Activated T-cell treated with anti-CD3 and anti-CD28 coated beads, Interleukin-2, amount 50 U/mL, for 48 hours (primary cell): Measurements from ENCODE around the gene MYBL2.
A peak's percentile ranks its signal among the peaks of the same experiment; 100 is the strongest.

Source experiments
- DNase-seq, 2 experiments: peaks; one replicate each; pipeline ENCODE4 v3.0.0-alpha.2; 2020

Gene MYBL2

DNA sequence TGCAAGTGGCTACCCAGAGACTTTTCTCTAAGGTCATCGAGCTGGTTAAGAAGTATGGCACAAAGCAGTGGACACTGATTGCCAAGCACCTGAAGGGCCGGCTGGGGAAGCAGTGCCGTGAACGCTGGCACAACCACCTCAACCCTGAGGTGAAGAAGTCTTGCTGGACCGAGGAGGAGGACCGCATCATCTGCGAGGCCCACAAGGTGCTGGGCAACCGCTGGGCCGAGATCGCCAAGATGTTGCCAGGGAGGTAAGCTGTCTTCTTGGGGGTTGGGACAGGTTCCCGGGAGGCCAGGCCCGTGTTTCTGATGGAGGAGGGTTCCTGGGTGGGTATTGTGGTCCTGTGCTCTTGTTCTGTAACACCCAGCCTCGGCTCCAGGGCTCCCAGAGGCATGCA is 19.9 kb downstream of the MYBL2 start:
- no peak for DNase-seq

DNA sequence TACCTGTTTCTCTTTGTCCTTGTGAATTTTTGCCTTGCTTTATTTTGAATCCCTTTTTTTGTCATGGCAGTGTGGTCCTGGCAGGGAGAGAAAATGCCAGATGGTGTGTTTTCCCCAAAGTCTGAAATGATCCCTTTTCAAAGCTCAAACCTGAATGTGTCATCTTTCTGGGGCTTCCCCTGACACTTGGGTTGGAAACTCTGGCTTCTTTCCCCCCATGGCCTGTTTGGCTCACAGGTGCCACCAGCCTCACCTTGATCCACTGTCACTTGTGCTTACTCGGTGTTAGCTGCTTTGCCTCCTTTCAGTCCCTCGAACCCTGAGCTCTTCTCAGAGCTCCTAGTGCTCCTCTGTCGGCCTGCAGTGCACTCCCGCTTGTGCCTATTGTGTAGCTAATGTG is 22.3 kb downstream of the MYBL2 start:
- DNase-seq, result no peak

DNA sequence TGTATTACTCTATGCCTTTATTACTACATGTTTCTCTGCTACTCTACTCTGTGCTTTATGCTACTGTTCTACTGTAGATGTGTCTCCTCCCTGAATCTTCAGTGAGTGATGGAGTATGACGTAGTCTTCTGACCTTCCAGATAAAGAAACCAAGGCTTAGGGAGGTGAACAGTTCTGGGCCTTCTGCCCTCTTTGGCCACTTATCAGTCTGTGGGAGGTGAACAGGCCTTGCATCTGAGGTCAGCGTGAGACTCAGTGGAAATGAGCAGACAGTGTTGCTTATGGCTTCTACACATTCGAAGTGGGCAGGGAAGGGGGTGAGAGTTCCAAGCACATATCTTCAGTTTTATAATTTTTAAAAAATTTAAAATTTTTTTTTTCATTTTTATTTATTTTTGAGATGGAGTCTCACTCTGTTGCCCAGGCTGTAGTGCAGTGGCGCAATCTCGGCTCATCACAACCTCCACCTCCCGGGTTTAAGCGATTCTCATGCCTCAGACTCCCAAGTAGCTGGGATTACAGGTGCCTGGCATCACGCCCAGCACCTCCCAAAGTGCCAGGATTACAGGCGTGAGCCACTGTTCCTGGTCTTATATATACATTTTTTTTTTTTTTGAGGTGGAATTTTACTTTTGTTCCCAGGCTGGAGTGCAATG is 24.2 kb downstream of the MYBL2 start:
- no peak for DNase-seq

DNA sequence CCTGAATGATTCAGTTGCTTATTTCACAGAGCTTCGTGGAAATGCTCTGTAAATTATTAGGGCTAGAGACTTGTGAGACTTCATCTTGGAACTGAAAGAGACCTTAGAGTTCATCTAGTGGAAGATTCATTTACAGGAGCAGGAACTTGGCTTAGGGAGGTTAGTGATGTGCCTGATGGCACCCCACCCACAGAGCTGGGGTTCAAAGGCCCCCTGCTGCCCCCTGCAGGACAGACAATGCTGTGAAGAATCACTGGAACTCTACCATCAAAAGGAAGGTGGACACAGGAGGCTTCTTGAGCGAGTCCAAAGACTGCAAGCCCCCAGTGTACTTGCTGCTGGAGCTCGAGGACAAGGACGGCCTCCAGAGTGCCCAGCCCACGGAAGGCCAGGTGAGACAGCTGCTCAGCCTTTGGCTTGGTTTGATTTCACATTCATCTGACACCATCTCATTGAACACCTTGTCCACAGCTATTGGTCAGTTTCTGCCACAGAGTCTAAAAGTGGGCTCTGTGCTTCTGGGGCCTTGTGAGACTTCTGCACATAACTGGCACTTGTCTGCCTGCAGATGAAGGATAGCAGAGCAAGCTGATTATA is 25.1 kb downstream of the MYBL2 start:
- peak; percentile 77 to 81 for DNase-seq

DNA sequence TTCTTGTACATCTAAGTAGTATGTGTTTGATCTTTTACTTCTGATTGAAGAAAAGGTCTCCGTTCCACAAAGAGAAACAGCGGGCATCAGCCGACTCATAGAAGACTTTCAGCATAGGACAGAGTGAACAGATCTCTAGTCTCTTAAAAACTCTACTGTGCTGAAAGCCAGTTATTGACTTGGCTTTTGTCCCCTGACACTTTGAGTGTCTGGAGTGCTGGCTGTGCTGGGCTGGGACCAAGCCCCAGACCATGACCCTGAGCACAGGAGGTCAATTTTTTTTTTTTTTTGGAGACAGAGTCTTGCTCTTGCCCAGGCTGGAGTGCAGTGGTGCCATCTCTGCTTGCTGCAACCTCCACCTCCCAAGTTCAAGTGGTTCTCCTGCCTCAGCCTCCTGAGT is 27.8 kb downstream of the MYBL2 start:
- no peak for DNase-seq

DNA sequence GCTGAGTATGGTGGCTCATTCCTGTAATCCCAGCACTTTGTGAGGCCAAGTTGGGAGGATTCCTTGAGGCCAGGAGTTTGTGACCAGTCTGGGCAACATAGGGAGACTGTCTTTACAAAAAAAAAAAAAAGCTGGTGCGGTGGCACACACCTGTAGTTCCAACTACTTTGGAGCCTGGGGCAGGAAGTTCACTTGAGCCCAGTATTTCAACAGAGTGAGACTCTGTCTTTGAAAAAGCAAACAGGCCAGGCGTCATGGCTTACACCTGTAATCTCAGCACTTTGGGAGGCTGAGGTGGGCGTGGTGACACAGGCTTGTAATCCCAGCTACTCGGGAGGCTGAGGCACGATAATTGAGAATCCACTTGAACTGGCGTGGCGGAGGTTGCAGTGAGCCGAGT is 28.7 kb downstream of the MYBL2 start:
- no peak for DNase-seq

DNA sequence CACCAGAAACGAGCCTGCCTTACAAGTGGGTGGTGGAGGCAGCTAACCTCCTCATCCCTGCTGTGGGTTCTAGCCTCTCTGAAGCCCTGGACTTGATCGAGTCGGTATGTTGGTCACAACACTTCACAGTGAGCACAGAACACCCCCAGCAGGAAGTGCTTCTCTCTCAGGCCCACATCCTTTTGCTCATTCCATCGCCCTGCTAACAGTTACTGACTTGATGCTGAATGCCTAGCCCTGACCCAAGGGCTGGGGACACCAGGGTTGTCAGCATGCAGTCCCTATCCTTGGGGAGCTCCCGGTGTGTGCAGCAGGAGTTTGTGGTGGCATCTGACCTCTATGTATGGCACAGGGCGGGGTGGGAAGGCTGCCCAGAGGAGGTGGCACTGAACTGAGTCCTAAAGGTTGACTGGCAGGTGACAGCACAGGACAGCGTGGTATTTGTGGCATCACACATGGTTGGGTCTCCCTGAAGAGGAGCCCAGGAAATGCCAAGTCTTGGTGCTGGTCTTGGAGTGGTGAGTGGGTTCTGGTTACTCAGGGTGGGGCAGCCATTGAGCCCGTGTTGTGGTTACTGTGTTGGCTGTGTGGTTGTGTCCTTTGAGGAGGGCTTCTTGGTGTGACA is 33.1 kb downstream of the MYBL2 start:
- no peak for DNase-seq

DNA sequence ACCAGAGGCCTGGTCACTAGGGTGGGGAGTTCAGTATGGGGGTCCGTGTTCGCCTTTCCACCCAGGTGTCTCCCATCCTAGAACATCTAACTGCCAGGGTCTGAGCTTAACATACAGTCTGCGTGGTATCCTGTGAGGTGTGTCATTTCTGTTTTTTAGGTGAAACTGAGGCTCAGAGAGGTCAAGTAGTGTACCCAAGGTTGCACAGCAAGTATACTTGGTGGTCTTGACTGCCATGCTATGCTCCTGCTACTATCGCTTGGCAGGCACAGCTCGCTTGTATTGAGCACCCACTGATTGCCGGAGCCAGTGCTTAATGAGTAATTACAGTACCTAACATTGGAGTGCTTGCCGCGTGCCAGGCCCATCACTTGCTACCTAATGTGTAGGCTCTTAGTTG is 33.7 kb downstream of the MYBL2 start:
- no peak for DNase-seq

DNA sequence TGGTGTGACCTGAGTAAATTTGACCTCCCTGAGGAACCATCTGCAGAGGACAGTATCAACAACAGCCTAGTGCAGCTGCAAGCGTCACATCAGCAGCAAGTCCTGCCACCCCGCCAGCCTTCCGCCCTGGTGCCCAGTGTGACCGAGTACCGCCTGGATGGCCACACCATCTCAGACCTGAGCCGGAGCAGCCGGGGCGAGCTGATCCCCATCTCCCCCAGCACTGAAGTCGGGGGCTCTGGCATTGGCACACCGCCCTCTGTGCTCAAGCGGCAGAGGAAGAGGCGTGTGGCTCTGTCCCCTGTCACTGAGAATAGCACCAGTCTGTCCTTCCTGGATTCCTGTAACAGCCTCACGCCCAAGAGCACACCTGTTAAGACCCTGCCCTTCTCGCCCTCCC is 35.6 kb downstream of the MYBL2 start:
- no peak for DNase-seq

DNA sequence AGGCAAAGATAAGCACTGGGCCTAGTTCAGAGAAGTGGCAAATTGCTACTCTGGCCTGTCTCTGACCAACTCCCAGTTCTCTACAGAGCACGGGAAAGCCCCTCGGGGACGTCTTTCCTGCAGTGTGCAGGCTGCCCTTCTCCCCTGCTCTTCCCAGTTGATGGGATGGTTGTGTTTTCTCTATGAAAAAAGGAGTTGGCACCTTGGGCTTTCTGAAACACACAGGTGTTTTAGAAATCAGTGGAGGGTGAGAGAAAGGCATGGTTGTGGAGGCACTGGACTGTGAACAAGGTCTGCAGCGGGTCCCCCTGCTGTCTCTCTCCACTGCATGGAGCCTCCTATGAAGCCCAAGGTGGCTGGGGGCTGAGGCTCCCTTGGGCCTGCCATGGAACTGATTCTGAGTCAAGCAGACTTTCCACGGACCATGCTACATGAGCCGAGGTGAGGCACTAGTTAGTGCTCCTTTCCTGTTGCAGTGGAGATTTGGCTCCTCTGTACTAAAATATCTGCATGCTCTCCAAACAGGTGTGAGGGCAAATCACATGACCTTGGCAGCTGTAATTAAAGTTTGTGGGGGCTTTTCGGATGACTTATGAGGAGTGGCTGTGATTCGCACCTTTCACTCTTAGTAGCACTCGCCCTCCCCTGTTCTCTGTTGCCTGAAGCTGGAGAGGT is 43.6 kb downstream of the MYBL2 start:
- no peak for DNase-seq

DNA sequence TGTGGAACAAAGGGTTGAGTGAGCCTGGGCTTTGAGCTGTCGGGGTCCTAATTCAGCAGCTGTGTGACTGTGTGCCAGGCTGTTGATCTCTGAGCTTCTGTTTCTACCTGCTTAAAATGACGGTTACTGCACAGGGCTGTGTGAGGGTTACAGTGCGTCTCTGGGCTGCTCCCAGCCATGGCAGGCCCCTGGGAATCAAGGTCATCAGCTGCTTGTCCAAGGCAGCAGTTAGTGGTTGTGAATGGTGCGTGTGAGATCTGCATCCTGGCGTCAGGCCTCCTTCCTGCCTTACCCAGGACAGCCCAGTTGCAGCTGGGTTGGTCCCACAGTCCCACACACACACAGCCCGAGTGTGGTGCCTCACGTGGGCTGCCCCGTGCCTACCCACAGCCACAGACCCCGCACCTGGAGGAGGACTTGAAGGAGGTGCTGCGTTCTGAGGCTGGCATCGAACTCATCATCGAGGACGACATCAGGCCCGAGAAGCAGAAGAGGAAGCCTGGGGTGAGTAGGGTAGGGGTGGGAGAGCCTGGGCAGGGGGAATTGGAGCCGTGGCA is 44.3 kb downstream of the MYBL2 start:
- DNase-seq, result no peak

DNA sequence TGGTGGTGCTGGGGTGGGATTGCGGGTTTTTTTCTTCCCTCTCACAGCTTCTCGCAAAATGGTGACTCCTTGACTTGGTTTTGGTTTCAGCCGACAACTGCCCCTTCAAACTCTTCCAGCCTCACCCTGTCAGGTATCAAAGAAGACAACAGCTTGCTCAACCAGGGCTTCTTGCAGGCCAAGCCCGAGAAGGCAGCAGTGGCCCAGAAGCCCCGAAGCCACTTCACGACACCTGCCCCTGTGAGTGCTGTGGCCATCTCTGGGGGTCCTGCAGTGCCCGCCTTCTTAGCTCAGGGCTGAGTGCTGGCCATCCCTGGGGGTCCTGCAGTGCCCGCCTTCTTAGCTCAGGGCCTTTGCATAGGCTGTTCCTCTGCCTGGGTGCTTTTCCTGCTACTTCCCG is 48.1 kb downstream of the MYBL2 start:
- DNase-seq, result no peak

DNA sequence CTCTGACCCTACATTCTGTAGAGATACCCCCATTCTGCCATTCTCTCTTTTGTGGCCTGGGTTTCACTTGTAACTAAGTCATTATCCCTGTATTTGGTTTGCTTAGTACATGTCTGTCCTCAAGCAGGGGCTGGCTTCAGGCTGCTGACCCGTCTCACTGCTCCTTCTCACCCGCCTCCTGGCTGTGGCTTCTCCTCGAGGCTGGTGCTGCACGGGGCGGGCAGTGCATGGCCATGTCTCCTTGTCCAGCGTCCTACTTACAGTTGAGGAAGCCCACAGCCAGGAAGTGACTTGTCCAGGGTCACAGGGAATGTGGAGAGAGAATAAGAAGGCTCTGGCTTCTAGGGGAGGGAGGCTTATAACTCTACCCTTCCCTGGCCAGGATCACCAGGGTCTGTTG is 48.6 kb downstream of the MYBL2 start:
- no peak for DNase-seq

DNA sequence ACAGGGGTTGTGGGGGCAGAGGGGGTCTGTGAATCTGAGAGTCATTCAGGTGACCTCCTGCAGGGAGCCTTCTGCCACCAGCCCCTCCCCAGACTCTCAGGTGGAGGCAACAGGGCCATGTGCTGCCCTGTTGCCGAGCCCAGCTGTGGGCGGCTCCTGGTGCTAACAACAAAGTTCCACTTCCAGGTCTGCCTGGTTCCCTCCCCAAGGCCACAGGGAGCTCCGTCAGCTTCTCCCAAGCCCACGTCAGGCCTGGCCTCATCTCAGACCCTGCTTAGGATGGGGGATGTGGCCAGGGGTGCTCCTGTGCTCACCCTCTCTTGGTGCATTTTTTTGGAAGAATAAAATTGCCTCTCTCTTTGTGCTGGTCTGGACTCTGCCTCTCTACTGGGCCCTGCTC is 49.2 kb downstream of the MYBL2 start:
- DNase-seq, result no peak

DNA sequence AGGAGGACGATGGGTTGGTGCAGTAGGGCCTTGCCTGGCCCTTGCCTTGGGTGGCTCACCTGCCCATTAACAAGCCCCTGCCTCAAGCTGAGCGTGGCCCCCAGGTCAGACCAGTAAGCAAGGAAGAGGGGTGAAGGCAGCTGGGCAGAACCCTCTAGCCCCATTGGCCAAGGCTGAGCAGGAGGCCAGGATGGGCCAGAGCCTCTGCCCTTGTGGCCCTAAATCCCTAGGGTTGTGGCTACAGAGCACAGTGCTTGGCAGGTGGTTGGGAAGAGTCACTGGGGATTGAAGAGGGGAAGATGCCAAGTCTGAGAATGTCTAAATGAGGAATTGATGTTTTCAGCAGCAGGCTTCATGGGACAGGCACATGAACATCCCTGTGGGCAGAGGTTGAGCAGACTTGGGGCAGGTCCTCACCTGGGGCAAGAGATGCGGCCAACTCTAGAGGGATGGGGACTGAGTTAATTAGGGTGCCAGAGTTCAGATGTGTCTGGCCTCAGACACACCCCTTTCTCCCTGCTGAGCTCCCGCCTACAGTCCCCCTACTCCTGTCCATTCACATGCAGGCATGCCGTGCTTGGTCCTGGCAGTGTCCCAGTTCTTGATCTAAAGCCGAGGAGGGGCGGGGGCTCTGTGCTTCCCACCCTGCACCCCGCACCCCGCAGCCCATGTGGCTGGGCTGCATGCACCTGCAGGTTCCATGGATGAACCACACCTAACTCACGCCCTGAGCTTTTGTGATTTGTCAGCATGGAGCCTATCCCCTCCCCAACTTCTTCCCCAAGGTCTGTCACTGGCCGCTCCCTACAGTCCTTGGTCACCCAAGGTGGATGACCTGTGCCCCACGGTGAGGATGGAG is 50.1 kb downstream of the MYBL2 start:
- no peak for DNase-seq

DNA sequence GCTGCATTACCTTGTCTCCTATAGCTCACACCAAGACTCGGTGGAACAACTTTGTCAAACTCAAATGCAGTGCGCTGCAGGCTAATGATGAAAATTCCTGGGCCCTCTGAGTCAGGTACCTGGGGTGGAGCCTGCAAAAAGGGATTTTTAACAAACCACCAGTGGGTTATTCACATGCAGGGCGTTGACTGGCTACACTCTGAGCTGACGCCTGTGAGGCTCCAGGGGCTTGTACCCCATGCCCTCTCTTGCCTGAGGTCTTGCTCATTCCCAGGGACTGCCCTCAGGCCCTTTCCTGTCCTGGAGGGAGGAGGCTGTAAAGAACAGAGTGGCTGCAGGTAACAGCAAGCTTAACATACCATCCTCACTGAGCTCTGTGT is 50.7 kb downstream of the MYBL2 start:
- DNase-seq, result no peak

DNA sequence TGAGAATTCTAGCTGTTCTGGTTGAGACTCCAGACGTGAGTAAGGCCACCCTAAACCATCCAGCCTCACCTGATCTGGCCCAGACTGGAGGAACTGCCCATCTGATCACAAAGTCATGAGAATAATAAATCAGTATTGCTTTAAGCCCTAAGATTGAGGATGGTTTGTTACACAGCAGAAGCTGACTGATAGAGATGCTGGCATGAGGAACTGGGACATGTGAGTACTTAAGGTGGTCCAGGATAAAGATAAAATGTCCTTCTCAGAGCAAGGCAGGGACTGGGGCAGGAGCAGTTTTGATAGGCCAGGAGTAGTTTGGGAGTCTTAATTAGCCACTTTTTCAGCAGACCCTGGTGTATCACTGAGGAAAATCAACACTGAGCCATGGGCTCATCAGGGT is 53.1 kb downstream of the MYBL2 start:
- no peak for DNase-seq

DNA sequence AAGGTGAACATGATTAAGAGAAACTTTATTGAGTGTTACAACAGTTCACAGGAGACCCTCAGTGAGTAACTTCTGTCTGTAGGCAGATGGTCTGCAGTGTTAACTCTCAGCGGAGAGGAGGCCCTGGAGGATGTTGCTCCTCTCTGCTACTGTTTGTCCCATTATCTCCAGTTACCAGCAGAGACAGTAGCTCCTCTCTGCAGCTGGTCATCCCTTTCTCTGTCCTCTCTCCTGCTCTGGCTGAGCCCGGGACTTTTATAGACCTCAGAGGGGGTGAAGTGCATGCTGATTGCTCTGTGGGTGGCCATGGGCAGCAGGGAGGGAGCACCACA is 54.1 kb downstream of the MYBL2 start:
- DNase-seq, result no peak

DNA sequence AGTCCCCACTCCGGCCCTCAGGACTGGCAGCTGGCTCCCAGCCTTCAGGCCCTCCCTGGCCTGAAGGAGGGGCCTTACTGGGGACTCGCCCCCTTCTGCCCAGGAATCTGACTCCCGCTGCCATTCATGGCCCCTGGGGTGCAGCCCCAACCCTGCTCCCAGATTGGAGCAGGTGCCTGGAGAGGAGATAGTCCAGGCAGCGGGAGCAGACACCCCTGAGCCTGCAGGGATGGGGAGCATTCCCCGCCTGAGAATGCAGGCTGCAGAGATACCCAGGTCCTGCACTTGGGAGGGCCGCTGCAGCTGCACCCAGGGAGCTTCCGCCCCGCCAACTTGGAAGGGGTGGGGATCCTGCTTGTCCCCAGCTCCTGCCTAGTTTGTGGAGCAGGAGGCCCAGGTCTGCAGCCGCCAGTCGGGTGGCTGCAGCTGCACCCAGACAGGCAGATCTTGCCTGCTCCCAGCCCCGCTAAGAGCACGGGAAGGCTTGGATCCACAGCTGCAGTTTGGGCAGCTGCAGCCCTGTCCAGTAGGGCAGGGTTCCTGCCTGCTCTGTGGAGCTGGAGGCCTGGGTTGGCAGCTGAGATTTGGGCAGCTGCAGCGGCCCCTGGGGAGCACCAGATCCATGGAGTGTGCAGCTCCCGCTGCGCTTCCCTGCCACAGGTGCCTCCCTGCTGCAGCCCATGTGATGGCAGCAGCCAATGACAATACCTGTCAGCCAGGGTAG is 54.7 kb downstream of the MYBL2 start:
- DNase-seq, result no peak

DNA sequence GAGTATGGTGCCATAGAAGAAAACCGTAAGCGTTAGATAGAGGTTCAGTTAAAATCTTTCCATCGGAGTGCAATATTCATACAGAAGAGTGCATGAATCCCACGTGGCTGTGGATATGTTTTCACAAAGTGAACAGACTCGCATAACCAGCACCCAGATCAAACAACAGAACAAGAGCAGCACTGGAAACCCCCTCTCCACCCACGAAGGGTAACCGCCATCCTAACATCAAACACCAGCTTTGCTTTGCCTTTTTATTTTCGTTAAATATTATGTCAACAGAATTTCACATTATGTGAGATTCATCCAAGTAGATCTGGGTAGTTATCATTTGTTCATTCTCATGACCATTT is 55.2 kb downstream of the MYBL2 start:
- DNase-seq, result peak in 1 of 2 experiments; percentile 43

DNA sequence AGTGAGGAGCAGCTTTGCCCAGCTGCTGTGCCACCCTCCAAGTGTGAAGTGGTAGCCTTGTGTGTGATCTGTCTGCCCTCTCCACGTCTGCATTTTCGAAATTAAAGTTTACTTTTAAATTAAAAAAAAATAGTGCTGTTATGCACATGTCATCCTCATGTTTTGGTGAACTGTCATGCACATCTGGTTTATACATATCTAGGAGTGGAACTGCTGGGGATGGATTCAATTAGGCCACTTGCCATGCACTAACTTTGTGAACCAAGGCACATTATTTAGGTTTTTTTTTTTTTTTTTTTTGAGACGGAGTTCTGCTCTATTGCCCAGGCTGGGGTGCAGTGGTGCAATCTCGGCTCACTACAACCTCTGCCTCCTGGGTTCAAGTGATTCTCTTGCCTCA is 56.3 kb downstream of the MYBL2 start:
- no peak for DNase-seq

DNA sequence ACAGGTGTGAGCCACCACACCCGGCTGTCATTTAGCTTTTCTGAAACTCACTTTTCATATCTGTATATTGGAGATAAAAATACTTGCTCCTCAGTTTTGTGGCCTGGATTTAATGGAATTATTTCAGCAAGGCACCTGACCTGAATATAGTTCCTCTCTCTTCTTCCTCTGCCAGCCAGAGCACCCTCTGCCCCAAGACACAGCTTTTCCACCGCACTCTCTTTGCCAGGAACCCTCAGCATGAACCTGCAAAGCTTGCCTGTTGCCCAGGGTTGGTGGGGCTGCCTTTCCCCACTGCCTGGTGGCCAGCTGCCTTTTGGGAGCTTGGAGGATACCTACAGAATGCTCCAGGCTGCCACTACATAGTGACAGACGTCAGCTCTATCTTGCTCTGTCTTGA is 56.8 kb downstream of the MYBL2 start:
- no peak for DNase-seq

DNA sequence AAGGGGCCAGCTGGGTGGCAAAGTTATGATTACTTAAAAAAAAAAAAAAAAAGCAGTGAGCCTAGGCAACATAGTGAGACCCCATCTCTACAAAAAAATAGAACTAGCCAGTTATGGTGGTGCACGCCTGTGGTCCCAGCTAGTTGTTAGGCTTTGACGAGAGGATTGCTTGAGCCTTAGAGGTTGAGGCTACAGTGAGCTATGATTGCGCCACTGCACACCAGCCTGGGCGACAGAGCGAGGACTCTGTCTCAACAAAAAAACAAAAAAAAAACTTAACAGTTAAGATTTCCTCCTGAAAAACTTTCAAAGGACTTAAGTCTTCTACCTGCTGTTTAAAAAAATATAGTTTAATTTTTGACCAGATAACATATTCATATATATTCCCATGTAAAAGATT is 57.5 kb downstream of the MYBL2 start:
- DNase-seq, result no peak
